IMR-90 (cell line): Measurements from ENCODE around the gene LYSMD3. TPM values are rescaled to one million over a fixed set of nuclear protein-coding genes. Genes with fewer than 3 reads are reported as not detected.

Experiments
- ATAC-seq: fragments of 200-7000 bp; cut with Tn5 transposase; 2 replicates; pipeline ENCODE4 v1.9.1; 2020; ENCODE audit warnings: low read depth, mild to moderate bottlenecking, moderate library complexity
- BruUV-seq: library from RNA; stranded (reverse); fragments of 400-500 nt; replicated peaks from 2 replicates; lab custom pipeline; 2021; lab: Mats Ljungman, UMichigan
- CTCF ChIA-PET: fragments of 300-600 bp; formaldehyde crosslinking; extraction: SDS; loops from one replicate; lab custom pipeline; 2021; ENCODE audit warnings: antibody characterized with exemption; lab: Yijun Ruan, JAX
- POLR2A ChIA-PET: fragments of 300-600 bp; sonication (Branson Sonifier 250); formaldehyde crosslinking; loops from one replicate; lab custom pipeline; 2022; ENCODE audit warnings: antibody characterized with exemption; ENCODE audit not compliant: unreplicated experiment; lab: Charles Lee
- DNase-seq: peaks from one replicate; pipeline ENCODE4 v3.0.0; 2013
- H2AFZ ChIP-seq: replicated peaks from 2 replicates; pipeline ENCODE3; 2013; ENCODE audit warnings: low read length, mild to moderate bottlenecking; ENCODE audit not compliant: poor library complexity
- H2AK5ac ChIP-seq: 2 replicates; pipeline ENCODE4 v1.6.1; 2013; ENCODE audit warnings: low read depth, low read length, inconsistent platforms
- H2AK9ac ChIP-seq: replicated peaks from 2 replicates; pipeline ENCODE3; 2013; ENCODE audit warnings: mild to moderate bottlenecking, low read depth, low read length, moderate library complexity; ENCODE audit not compliant: poor library complexity
- H2BK120ac ChIP-seq: 2 replicates; pipeline ENCODE4 v1.6.1; 2013; ENCODE audit warnings: low read depth, low read length, inconsistent platforms
- H2BK15ac ChIP-seq: 3 replicates; pipeline ENCODE4 v1.6.1; 2013; ENCODE audit warnings: low read depth, low read length, inconsistent platforms
- H2BK20ac ChIP-seq: 2 replicates; pipeline ENCODE4 v1.6.1; 2013; ENCODE audit warnings: low read depth, mild to moderate bottlenecking, inconsistent platforms, low read length, moderate library complexity
- H2BK5ac ChIP-seq: 2 replicates; pipeline ENCODE4 v1.6.1; 2013; ENCODE audit warnings: mild to moderate bottlenecking, low read depth, low read length, inconsistent platforms; ENCODE audit not compliant: poor library complexity, severe bottlenecking
- H3K14ac ChIP-seq: replicated peaks from 2 replicates; pipeline ENCODE4 v1.6.1; 2013; ENCODE audit warnings: low read depth, low read length, inconsistent platforms
- H3K18ac ChIP-seq: 2 replicates; pipeline ENCODE4 v1.6.1; 2013; ENCODE audit warnings: low read depth, low read length, control low read depth
- H3K23ac ChIP-seq: 2 replicates; pipeline ENCODE4 v1.6.1; 2013; ENCODE audit warnings: low read depth, low read length, inconsistent platforms
- H3K27ac ChIP-seq: 2 replicates; pipeline ENCODE4 v1.5.1; 2013; ENCODE audit warnings: mild to moderate bottlenecking, control low read depth, low read length; ENCODE audit not compliant: insufficient read depth
- H3K27me3 ChIP-seq: 2 replicates; pipeline ENCODE4 v1.6.1; 2013; ENCODE audit warnings: low read length; ENCODE audit not compliant: control insufficient read depth, insufficient read depth
- H3K36me3 ChIP-seq: 2 replicates; pipeline ENCODE4 v1.6.1; 2013; ENCODE audit warnings: low read length, mixed read lengths; ENCODE audit not compliant: control insufficient read depth, insufficient read depth
- H3K4ac ChIP-seq: 2 replicates; pipeline ENCODE4 v1.6.1; 2013; ENCODE audit warnings: low read depth, low read length, inconsistent platforms
- H3K4me1 ChIP-seq: 2 replicates; pipeline ENCODE4 v1.6.1; 2013; ENCODE audit warnings: low read length, mixed read lengths; ENCODE audit not compliant: control insufficient read depth, insufficient read depth
- H3K4me2 ChIP-seq: 2 replicates; pipeline ENCODE4 v1.6.1; 2013; ENCODE audit warnings: low read depth, mild to moderate bottlenecking, control low read depth, low read length, moderate library complexity
- H3K4me3 ChIP-seq: 2 replicates; pipeline ENCODE4 v1.5.1; 2013; ENCODE audit warnings: low read depth, mild to moderate bottlenecking, control low read depth, low read length, moderate library complexity; ENCODE audit not compliant: insufficient read depth
- H3K56ac ChIP-seq: 2 replicates; pipeline ENCODE4 v1.6.1; 2013; ENCODE audit warnings: low read length, inconsistent platforms; ENCODE audit not compliant: insufficient read depth; ENCODE audit errors: extremely low read depth
- H3K79me1 ChIP-seq, 2 experiments: 2 replicates each; pipeline ENCODE4 v1.6.1; 2013; ENCODE audit warnings: low read length in 2 of 2, inconsistent platforms in 1 of 2, low read depth in 1 of 2
- H3K9ac ChIP-seq: 2 replicates; pipeline ENCODE4 v1.6.1; 2013; ENCODE audit warnings: low read depth, low read length, control low read depth
- H3K9me1 ChIP-seq: 2 replicates; pipeline ENCODE4 v1.6.1; 2013; ENCODE audit warnings: low read length, inconsistent platforms; ENCODE audit not compliant: insufficient read depth
- H3K9me3 ChIP-seq: 2 replicates; pipeline ENCODE4 v1.6.1; 2013; ENCODE audit warnings: low read length; ENCODE audit not compliant: control insufficient read depth, insufficient read depth
- H4K20me1 ChIP-seq: 2 replicates; pipeline ENCODE4 v1.6.1; 2013; ENCODE audit warnings: low read length, inconsistent platforms; ENCODE audit not compliant: insufficient read depth
- H4K5ac ChIP-seq: 2 replicates; pipeline ENCODE4 v1.6.1; 2013; ENCODE audit warnings: mild to moderate bottlenecking, low read depth, low read length, control low read depth
- H4K8ac ChIP-seq, 2 experiments: 2 replicates each; pipeline ENCODE4 v1.6.1; 2013; ENCODE audit warnings: low read depth in 2 of 2, low read length in 2 of 2, control low read depth in 1 of 2, inconsistent platforms in 1 of 2
- H4K91ac ChIP-seq: 2 replicates; pipeline ENCODE4 v1.6.1; 2013; ENCODE audit warnings: low read depth, low read length, inconsistent platforms; ENCODE audit not compliant: insufficient read depth
- MAFK ChIP-seq: IDR thresholded peaks from 2 replicates; pipeline ENCODE4 v1.6.1; 2012; ENCODE audit warnings: low read depth, low read length, improper control_type of control experiment
- NFE2L2 ChIP-seq: fragments of 150-350 bp; IDR thresholded peaks from 2 replicates; pipeline ENCODE4 v1.6.1; 2016; ENCODE audit warnings: low read depth, mild to moderate bottlenecking, low read length
- POLR2A ChIP-seq: IDR thresholded peaks from 2 replicates; pipeline ENCODE4 v1.6.1; 2012; ENCODE audit warnings: mild to moderate bottlenecking, low read depth, low read length
- RCOR1 ChIP-seq: IDR thresholded peaks from 2 replicates; pipeline ENCODE4 v1.6.1; 2012; ENCODE audit warnings: mild to moderate bottlenecking, low read length, improper control_type of control experiment; ENCODE audit not compliant: insufficient replicate concordance
- SMC3 ChIP-seq: fragments of 150-350 bp; IDR thresholded peaks from 2 replicates; pipeline ENCODE4 v1.6.1; 2016; ENCODE audit warnings: low read depth, mild to moderate bottlenecking, antibody characterized with exemption, low read length, moderate library complexity
- WGBS, 2 experiments: methylation state at CpG; one replicate each; pipeline versions ENCODE4 v1.1.5 to v1.1.7; 2013; ENCODE audit warnings: missing lambda C conversion rate in 2 of 2; ENCODE audit not compliant: insufficient read length in 1 of 2; ENCODE audit errors: extremely low coverage in 2 of 2; 5-methylcytosine and 5-hydroxymethylcytosine counted together
- dilution Hi-C: fragments of 300-500 bp; cut with HindIII; formaldehyde crosslinking; loops from one replicate; pipeline ENCODE4 v1.14.3; 2018; ENCODE audit warnings: low sequenced_read_pairs; ENCODE audit not compliant: unreplicated experiment
- in situ Hi-C: fragments of 300-500 bp; cut with MboI; formaldehyde crosslinking; loops from 3 replicates; pipeline ENCODE4 v1.14.3; 2019; ENCODE audit warnings: low sequenced_read_pairs, inconsistent platforms, mixed read lengths
- intact Hi-C: fragments of 100-400 bp; cut with micrococcal nuclease; formaldehyde crosslinking; loops from 2 replicates; pipeline ENCODE4 v1.10.0; 2022
- polyA plus RNA-seq, 3 experiments: library from polyadenylated mRNA; depleted of rRNA; stranded (reverse); fragments of >200 nt; gene quantifications; 2 replicates each; pipeline ENCODE4 v1.2.3, GENCODE V29; 2012; ENCODE audit warnings: low replicate concordance in 1 of 3
- total RNA-seq: library from RNA; depleted of rRNA; stranded (reverse); fragments of >200 nt; gene quantifications from 2 replicates; pipeline ENCODE4 v1.2.3, GENCODE V29; 2012
- TF ChIP-seq, protein P1 (sequence below): fragments of 150-350 bp; IDR thresholded peaks from 2 replicates; pipeline ENCODE4 v1.6.1; 2017; ENCODE audit warnings: mild to moderate bottlenecking, antibody characterized with exemption, low read length, low read depth

Gene LYSMD3
- total and polyA plus RNA-seq, 2 of the 4 experiments (the other 2 are of a cell fraction): 10.2 to 21.1 TPM

DNA sequence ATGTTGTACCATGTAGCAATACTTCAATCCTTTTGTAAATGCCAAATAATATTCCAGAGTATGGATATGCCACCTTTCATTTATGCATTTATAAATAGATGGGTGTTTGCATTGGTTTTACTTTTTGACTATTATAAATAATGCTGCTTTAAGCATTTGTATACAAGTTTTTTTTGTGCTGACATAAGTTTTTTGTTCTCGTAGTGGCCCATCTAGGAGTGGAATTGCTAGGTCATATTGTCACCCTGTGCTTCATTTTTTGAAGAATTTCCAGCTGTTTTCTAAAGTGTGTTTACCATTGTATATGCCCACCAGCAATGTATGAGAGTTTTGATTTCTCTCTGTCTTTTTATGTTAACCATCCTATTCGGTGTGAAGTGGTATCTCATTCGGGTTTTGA is 36.1 kb upstream of the LYSMD3 start:
- no peak overlapping the region for H2BK15ac ChIP-seq
- dilution Hi-C loops: no loop called here
- no peak overlapping the region for H3K14ac ChIP-seq
- H3K79me1 ChIP-seq: no peaks in the 10 kb centered on the region
- H2AK5ac ChIP-seq: no peak overlapping the region
- peaks cover 3% of the 10 kb centered on the region for H3K27me3 ChIP-seq
- in situ Hi-C loops: no loop called here
- BruUV-seq: no TSS peak
- no peaks in the 10 kb centered on the region for H3K4me1 ChIP-seq
- H2AFZ ChIP-seq: no peak overlapping the region
- ATAC-seq: no peak
- H3K56ac ChIP-seq: no peak overlapping the region; the same call in 1 of the 2 replicates
- H3K4me2 ChIP-seq: no peak overlapping the region
- no peak overlapping the region for H3K4me3 ChIP-seq
- no peaks in the 10 kb centered on the region for H3K9me1 ChIP-seq
- no peak overlapping the region for H3K4ac ChIP-seq
- no peak for DNase-seq
- H2BK120ac ChIP-seq: no peak overlapping the region
- TF ChIP-seq MAFK: peak; percentile 56; the same call in 1 of the 2 replicates
- no peak for TF ChIP-seq RCOR1
- TF ChIP-seq POLR2A: no peak
- no peak for TF ChIP-seq SMC3
- no peak for TF ChIP-seq NFE2L2
- TF ChIP-seq, protein P1, sequence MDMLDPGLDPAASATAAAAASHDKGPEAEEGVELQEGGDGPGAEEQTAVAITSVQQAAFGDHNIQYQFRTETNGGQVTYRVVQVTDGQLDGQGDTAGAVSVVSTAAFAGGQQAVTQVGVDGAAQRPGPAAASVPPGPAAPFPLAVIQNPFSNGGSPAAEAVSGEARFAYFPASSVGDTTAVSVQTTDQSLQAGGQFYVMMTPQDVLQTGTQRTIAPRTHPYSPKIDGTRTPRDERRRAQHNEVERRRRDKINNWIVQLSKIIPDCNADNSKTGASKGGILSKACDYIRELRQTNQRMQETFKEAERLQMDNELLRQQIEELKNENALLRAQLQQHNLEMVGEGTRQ: no peak
- no peaks in the 10 kb centered on the region for H3K36me3 ChIP-seq
- H3K18ac ChIP-seq: no peak overlapping the region
- no peak overlapping the region for H3K27ac ChIP-seq
- H3K23ac ChIP-seq: no peak overlapping the region
- H2AK9ac ChIP-seq: no peak overlapping the region
- intact Hi-C loops: no loop called here
- H4K5ac ChIP-seq: no peak overlapping the region
- no peak overlapping the region for H2BK20ac ChIP-seq
- ChIA-PET CTCF (no interaction called here), POLR2A (no interaction called here)
- H4K20me1 ChIP-seq: no peaks in the 10 kb centered on the region
- no peaks in the 10 kb centered on the region for H3K9me3 ChIP-seq
- H2BK5ac ChIP-seq: no peak overlapping the region
- no peak overlapping the region for H4K8ac ChIP-seq
- H4K91ac ChIP-seq: no peak overlapping the region
- no CpG with 5 or more reads among the region's 3 CpGs for WGBS, 2 experiments
- H3K9ac ChIP-seq: no peak overlapping the region
